Mesodermal cell (in vitro differentiated cells): ENCODE results near the gene NSL1.
"Not testable (repeated sequence)": the region's sequence is repeated elsewhere in the genome, so short reads cannot be mapped to it uniquely, and the experiment has no call there.

Experiments
- H3K27ac ChIP-seq: 2 replicates; pipeline ENCODE4 v1.7.0; 2013; ENCODE audit warnings: mild to moderate bottlenecking, low read depth, low read length, moderate library complexity; ENCODE audit not compliant: severe bottlenecking
- H3K36me3 ChIP-seq: 2 replicates; pipeline ENCODE4 v1.7.1; 2013; ENCODE audit warnings: mild to moderate bottlenecking, low read length, moderate library complexity; ENCODE audit not compliant: control insufficient read depth, insufficient read depth
- H3K4me1 ChIP-seq: one replicate; pipeline ENCODE4 v1.7.1; 2013; ENCODE audit warnings: mild to moderate bottlenecking, low read length; ENCODE audit not compliant: insufficient read depth, control insufficient read depth, poor library complexity, severe bottlenecking
- H3K4me3 ChIP-seq: 2 replicates; pipeline ENCODE4 v1.7.0; 2013; ENCODE audit warnings: low read length, control low read depth, mild to moderate bottlenecking; ENCODE audit not compliant: insufficient read depth, poor library complexity, severe bottlenecking; ENCODE audit errors: extremely low read depth
- H3K9me3 ChIP-seq: 2 replicates; pipeline ENCODE4 v1.7.1; 2013; ENCODE audit warnings: mild to moderate bottlenecking, low read length, moderate library complexity; ENCODE audit not compliant: control insufficient read depth
- WGBS, 2 experiments: methylation state at CpG; one replicate each; pipeline ENCODE4 v1.1.5; 2013; ENCODE audit warnings: missing lambda C conversion rate in 2 of 2; ENCODE audit not compliant: insufficient coverage in 2 of 2; 5-methylcytosine and 5-hydroxymethylcytosine counted together

The NSL1 gene

GRCh38 chr1:212727386-212728181 is 64.0 kb downstream of the NSL1 start:
- Histone ChIP-seq H3K4me1 (no peaks in the 10 kb centered on the region), H3K4me3 (no peak overlapping the region), H3K36me3 (peaks cover 7% of the 10 kb centered on the region), H3K9me3 (peaks cover 4% of the 10 kb centered on the region), H3K27ac (no peak overlapping the region)
- 94 to 95% methylated on average over 6 to 7 of the region's 13 CpGs for WGBS, 2 experiments

GRCh38 chr1:212724679-212725078 is 66.9 kb downstream of the NSL1 start:
- H3K4me1 ChIP-seq: peaks cover 15% of the 10 kb centered on the region
- H3K9me3 ChIP-seq, H3K27ac ChIP-seq, H3K36me3 ChIP-seq, H3K4me3 ChIP-seq: not testable (repeated sequence)
- 95 to 98% methylated on average over 17 to 20 of the region's 34 CpGs for WGBS, 2 experiments

- 88 to 94% methylated on average over 2 of the region's 3 CpGs for WGBS, 2 experiments
- Histone ChIP-seq H3K4me1 (peaks cover 15% of the 10 kb centered on the region), H3K36me3 (peaks cover 7% of the 10 kb centered on the region), H3K27ac (no peak overlapping the region), H3K9me3 (peaks cover 4% of the 10 kb centered on the region), H3K4me3 (no peak overlapping the region)
These were observed 69.2 kb downstream of the NSL1 start for GRCh38 chr1:212722270-212722957.

- Histone ChIP-seq H3K4me3 (no peak overlapping the region), H3K9me3 (peaks cover 4% of the 10 kb centered on the region), H3K4me1 (peaks cover 15% of the 10 kb centered on the region), H3K36me3 (peaks cover 4% of the 10 kb centered on the region), H3K27ac (peak overlapping the region; percentile 16)
- WGBS, 2 experiments: 89 to 90% methylated on average over 9 of the region's 9 CpGs
These were observed 70.0 kb downstream of the NSL1 start for GRCh38 chr1:212721388-212722247.

- H3K27ac ChIP-seq: no peak overlapping the region
- H3K9me3 ChIP-seq: peaks cover 4% of the 10 kb centered on the region
- no CpG with 5 or more reads among the region's 2 CpGs for whole genome bisulfite sequencing, 2 experiments
- H3K4me1 ChIP-seq: peaks cover 15% of the 10 kb centered on the region
- H3K4me3 ChIP-seq: no peak overlapping the region
- no peaks in the 10 kb centered on the region for H3K36me3 ChIP-seq
These were observed 71.9 kb downstream of the NSL1 start for GRCh38 chr1:212719633-212720032.

GRCh38 chr1:212718499-212718898 is 73.1 kb downstream of the NSL1 start:
- Histone ChIP-seq H3K9me3 (peaks cover under 1% of the 10 kb centered on the region), H3K4me3 (no peak overlapping the region), H3K36me3 (no peaks in the 10 kb centered on the region), H3K27ac (no peak overlapping the region), H3K4me1 (peaks cover 15% of the 10 kb centered on the region)
- WGBS, 2 experiments: 44 to 62% methylated on average over 3 to 4 of the region's 4 CpGs

GRCh38 chr1:212716161-212716560 is 75.4 kb downstream of the NSL1 start:
- WGBS, 2 experiments: no CpG with 5 or more reads among the region's 1 CpG
- no peak overlapping the region for H3K27ac ChIP-seq
- H3K4me3 ChIP-seq: no peak overlapping the region
- no peaks in the 10 kb centered on the region for H3K36me3 ChIP-seq
- no peaks in the 10 kb centered on the region for H3K9me3 ChIP-seq
- H3K4me1 ChIP-seq: peaks cover 2% of the 10 kb centered on the region

- no peaks in the 10 kb centered on the region for H3K4me1 ChIP-seq
- H3K36me3 ChIP-seq: no peaks in the 10 kb centered on the region
- H3K27ac ChIP-seq: no peak overlapping the region
- no peak overlapping the region for H3K4me3 ChIP-seq
- 93% methylated on average over 5 of the region's 5 CpGs; no CpG with 5 or more reads in 1 of the 2 experiments for WGBS, 2 experiments
- no peaks in the 10 kb centered on the region for H3K9me3 ChIP-seq
These were observed 78.0 kb downstream of the NSL1 start for GRCh38 chr1:212713465-212714136.

GRCh38 chr1:212712451-212713303 is 78.9 kb downstream of the NSL1 start:
- H3K36me3 ChIP-seq: no peaks in the 10 kb centered on the region
- no peaks in the 10 kb centered on the region for H3K9me3 ChIP-seq
- no peaks in the 10 kb centered on the region for H3K4me1 ChIP-seq
- no peak overlapping the region for H3K27ac ChIP-seq
- no peak overlapping the region for H3K4me3 ChIP-seq
- 71 to 82% methylated on average over 3 of the region's 4 CpGs for WGBS, 2 experiments
